Renal cortex interstitium (tissue), 15 donors: Measurements from ENCODE around the gene AGBL5. TPM values are rescaled to one million over a fixed set of nuclear protein-coding genes. Genes with fewer than 3 reads are reported as not detected.

Experiments
- DNase-seq, 11 donors: peaks; one replicate each; pipeline ENCODE4 v3.0.0-alpha.2; 2013; ENCODE audit warnings: low read depth in 9 of 11, low spot score in 4 of 11; ENCODE audit errors: extremely low read depth in 1 of 11
- long read RNA-seq, 16 experiments: transcript quantifications; one replicate each; lab custom pipeline, GENCODE V29; 2026
- polyA plus RNA-seq, 3 donors: library from polyadenylated mRNA; unstranded; fragments of 120-200 nt; gene quantifications; one replicate each; pipeline ENCODE4 v1.2.1, GENCODE V29; 2013; ENCODE audit not compliant: insufficient read length in 3 of 3

AGBL5 gene
- 10 to 100 TPM; 61.9 to 66.8 (median 65.2) TPM for polyA plus RNA-seq
- long read RNA-seq, donor 1, transcript AGBL5-201 (11 exons, 2,382 nt) = major isoform, 10 of 114 reads
- long read RNA-seq, donor 1, partial matches to known transcripts = 103 of 114 reads
- long read RNA-seq, donor 1, other reads (novel, unspliced or antisense) = 0 of 114 reads
- long read RNA-seq, donor 2, transcript AGBL5-201 (11 exons, 2,382 nt) = major isoform, 5 of 6 reads
- long read RNA-seq, donor 2, partial matches to known transcripts = 0 of 6 reads
- long read RNA-seq, donor 2, other reads (novel, unspliced or antisense) = 0 of 6 reads
- long read RNA-seq, donor 3, transcript AGBL5-201 (11 exons, 2,382 nt) = major isoform, 15 of 26 reads
- long read RNA-seq, donor 3, partial matches to known transcripts = 6 of 26 reads
- long read RNA-seq, donor 3, other reads (novel, unspliced or antisense) = 0 of 26 reads
- long read RNA-seq, donor 4, transcript AGBL5-201 (11 exons, 2,382 nt) = major isoform, 9 of 17 reads
- long read RNA-seq, donor 4, partial matches to known transcripts = 0 of 17 reads
- long read RNA-seq, donor 4, other reads (novel, unspliced or antisense) = 0 of 17 reads
- long read RNA-seq, donor 5 = 0 reads
- long read RNA-seq, donor 6, transcript AGBL5-201 (11 exons, 2,382 nt) = major isoform, 7 of 777 reads
- long read RNA-seq, donor 6, partial matches to known transcripts = 745 of 777 reads
- long read RNA-seq, donor 6, other reads (novel, unspliced or antisense) = 18 of 777 reads
- long read RNA-seq, donor 7, transcript AGBL5-201 (11 exons, 2,382 nt) = major isoform, 12 of 15 reads
- long read RNA-seq, donor 7, partial matches to known transcripts = 0 of 15 reads
- long read RNA-seq, donor 7, other reads (novel, unspliced or antisense) = 0 of 15 reads
- long read RNA-seq, donor 8, transcript AGBL5-201 (11 exons, 2,382 nt) = major isoform, 16 of 1,528 reads
- long read RNA-seq, donor 8, partial matches to known transcripts = 361 of 1,528 reads
- long read RNA-seq, donor 8, other reads (novel, unspliced or antisense) = 1,146 of 1,528 reads
- long read RNA-seq, donor 9, transcript AGBL5-201 (11 exons, 2,382 nt) = major isoform, 20 of 24 reads
- long read RNA-seq, donor 9, partial matches to known transcripts = 0 of 24 reads
- long read RNA-seq, donor 9, other reads (novel, unspliced or antisense) = 0 of 24 reads
- long read RNA-seq, donor 10, transcript AGBL5-201 (11 exons, 2,382 nt) = major isoform, 7 of 929 reads
- long read RNA-seq, donor 10, partial matches to known transcripts = 902 of 929 reads
- long read RNA-seq, donor 10, other reads (novel, unspliced or antisense) = 19 of 929 reads
- long read RNA-seq, donor 11, transcript AGBL5-201 (11 exons, 2,382 nt) = major isoform, 7 of 11 reads
- long read RNA-seq, donor 11, partial matches to known transcripts = 0 of 11 reads
- long read RNA-seq, donor 11, other reads (novel, unspliced or antisense) = 0 of 11 reads
- long read RNA-seq, donor 12, partial matches to known transcripts = 787 of 802 reads
- long read RNA-seq, donor 12, other reads (novel, unspliced or antisense) = 14 of 802 reads
- long read RNA-seq, donor 13, transcript AGBL5-201 (11 exons, 2,382 nt) = major isoform, 13 of 1,886 reads
- long read RNA-seq, donor 13, partial matches to known transcripts = 557 of 1,886 reads
- long read RNA-seq, donor 13, other reads (novel, unspliced or antisense) = 1,311 of 1,886 reads
- long read RNA-seq, donor 14, transcript AGBL5-201 (11 exons, 2,382 nt) = major isoform, 6 of 7 reads
- long read RNA-seq, donor 14, partial matches to known transcripts = 0 of 7 reads
- long read RNA-seq, donor 14, other reads (novel, unspliced or antisense) = 0 of 7 reads
- long read RNA-seq, donor 15, transcript AGBL5-201 (11 exons, 2,382 nt) = major isoform, 6 of 9 reads
- long read RNA-seq, donor 15, partial matches to known transcripts = 0 of 9 reads
- long read RNA-seq, donor 15, other reads (novel, unspliced or antisense) = 0 of 9 reads
- long read RNA-seq, donor 16, transcript AGBL5-201 (11 exons, 2,382 nt) = major isoform, 22 of 1,953 reads
- long read RNA-seq, donor 16, transcript AGBL5-210 (7 exons, 1,850 nt) = minor isoform, 6 of 1,953 reads
- long read RNA-seq, donor 16, partial matches to known transcripts = 368 of 1,953 reads
- long read RNA-seq, donor 16, other reads (novel, unspliced or antisense) = 1,553 of 1,953 reads

GRCh38 chr2:27050996-27051901, at the start of gene AGBL5:
Gene AGBL5, plus strand, starts transcription at chr2:27051668. Its CDS starts 1,291 bp downstream, at chr2:27052959.
- peak; percentile 88 to 95 (median 91) for DNase-seq

- DNase-seq = no peak
Observed at GRCh38 chr2:27001950-27002349, 49.5 kb upstream of the AGBL5 start.

- DNase-seq = no peak
Observed at GRCh38 chr2:27003007-27003406, 48.5 kb upstream of the AGBL5 start.

- DNase-seq = no peak
Observed at GRCh38 chr2:27003857-27004256, 47.6 kb upstream of the AGBL5 start.

GRCh38 chr2:27006602-27007415, 44.7 kb upstream of the AGBL5 start:
- no peak for DNase-seq

- DNase-seq = no peak
Observed at GRCh38 chr2:27007416-27008374, 43.8 kb upstream of the AGBL5 start.

GRCh38 chr2:27008678-27009077, 42.8 kb upstream of the AGBL5 start:
- no peak for DNase-seq

- no peak for DNase-seq
Observed at GRCh38 chr2:27009083-27009482, 42.4 kb upstream of the AGBL5 start.

GRCh38 chr2:27009716-27010115, 41.8 kb upstream of the AGBL5 start:
- DNase-seq = no peak

GRCh38 chr2:27010139-27010538, 41.3 kb upstream of the AGBL5 start:
- DNase-seq = no peak

- DNase-seq = no peak
Observed at GRCh38 chr2:27013738-27014137, 37.7 kb upstream of the AGBL5 start.

GRCh38 chr2:27014771-27015433, 36.6 kb upstream of the AGBL5 start:
- DNase-seq = no peak

GRCh38 chr2:27016801-27017325, 34.6 kb upstream of the AGBL5 start:
- no peak for DNase-seq

GRCh38 chr2:27018142-27018541, 33.3 kb upstream of the AGBL5 start:
- DNase-seq = no peak
